NCI-H1092 (cell line): ENCODE measurements around the gene OR5B21.

ENCODE experiments used
- DNase-seq: peaks from one replicate; lab custom pipeline; 2025; lab: John Stamatoyannopoulos, UW

Gene OR5B21

DNA sequence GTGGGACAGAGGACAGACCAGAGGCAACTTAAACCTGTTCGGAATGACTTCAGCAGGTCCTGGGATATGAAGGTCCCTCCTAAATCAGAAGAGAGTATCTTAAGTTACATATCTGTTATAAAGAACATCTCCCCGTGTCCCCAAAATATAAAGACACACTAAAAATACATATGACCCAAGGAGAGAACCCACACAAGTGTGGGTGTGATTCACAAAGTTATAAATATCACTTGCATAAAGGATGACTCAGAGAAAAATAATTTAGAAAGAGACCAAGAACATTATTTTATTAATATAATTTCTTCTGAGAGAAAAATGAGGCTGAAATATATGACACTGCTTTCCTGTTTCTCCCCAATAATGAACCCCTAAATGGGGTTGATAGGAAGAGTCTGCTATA, 14.2 kb downstream of the OR5B21 start:
- DNase-seq, result no peak

DNA sequence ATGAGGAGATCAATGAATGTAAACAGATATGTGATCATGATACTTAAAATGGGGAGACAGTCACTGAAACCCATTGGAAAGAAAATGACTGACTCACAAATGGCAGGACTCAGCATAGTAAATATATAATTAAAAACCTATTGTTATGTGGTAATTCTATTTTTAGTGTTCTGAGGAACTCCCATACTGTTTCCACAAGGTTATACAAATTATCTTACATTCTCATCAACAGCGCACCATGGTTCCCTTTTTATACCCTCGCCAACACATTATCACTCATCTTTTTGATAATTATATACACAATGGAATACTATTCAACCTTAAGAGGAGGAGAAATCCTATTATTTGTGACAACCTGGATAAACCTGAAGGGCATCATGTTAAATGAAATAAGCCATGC, 17.1 kb downstream of the OR5B21 start:
- no peak for DNase-seq

DNA sequence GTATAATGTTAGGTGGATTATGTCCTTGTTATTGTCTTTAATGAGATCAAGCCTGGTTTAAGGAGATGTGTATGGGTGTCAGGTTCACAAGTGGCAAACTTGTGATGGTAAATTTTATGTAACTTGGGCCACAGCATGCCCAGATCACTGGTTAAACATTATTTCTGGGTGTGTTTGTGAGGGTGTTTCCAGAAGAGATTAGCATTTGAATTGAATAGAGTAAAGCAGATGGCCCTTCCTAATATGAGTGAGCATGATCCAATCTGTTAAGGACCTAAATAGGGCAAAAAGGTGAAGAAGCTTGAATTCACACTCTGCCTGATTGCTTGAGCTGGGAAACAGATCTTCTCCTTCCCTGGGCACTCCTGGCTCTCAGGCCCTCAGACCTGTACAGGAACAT, 20.7 kb downstream of the OR5B21 start:
- no peak for DNase-seq

DNA sequence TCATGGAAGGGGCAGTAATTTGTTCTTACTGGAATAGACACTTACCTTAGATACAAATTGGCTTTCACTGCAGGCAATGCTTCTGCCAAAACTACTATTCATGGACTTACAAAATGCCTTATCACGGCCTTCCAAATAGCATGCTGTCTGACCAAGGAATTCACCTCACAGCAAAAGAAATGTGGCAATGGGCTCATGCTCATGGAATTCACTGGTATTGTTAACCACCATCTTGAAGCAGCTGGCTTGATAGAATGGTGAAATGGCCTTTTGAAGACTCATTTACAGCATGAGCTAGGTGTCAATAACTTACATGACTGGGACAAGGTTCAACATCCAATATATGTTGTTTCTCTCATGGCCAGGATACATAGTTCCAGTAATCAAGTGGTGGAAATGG, 21.9 kb downstream of the OR5B21 start:
- no peak for DNase-seq

DNA sequence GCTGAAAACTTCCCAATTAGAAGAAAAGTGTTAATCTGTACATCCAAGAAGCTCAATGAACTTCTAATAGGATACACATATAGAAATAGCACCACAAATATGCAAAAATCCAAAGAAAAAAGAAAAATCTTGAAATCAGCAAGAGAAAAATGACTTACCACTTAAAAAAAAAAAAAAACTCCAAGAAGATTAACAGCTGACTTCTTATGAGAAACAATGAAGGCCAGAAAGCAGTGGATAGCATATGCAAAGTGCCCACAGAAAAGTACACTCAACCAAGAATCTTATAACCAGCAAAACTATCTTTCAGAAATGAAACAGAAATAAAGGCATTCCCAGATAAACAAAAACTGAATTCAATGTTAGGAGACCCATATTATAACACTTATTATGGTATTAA, 36.0 kb downstream of the OR5B21 start:
- no peak for DNase-seq

DNA sequence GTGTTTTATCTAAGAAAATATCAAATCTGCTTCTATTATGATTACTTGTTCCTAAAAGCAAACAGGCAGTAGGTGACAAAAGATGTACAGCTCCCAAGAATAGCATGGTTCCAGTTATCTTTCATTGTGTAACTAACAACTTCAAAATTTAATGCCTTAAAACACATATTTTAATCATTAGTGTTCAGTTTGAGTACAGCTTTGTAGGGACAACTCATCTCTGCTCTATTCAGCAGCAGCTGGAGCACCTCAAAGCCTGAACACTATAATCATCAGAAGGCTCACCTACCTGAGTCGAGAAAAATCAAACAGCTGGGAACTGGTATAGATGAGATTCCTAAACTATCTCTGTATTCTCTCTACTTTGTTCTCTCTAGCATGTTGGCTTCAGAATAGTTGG, 41.6 kb downstream of the OR5B21 start:
- DNase-seq, result no peak

DNA sequence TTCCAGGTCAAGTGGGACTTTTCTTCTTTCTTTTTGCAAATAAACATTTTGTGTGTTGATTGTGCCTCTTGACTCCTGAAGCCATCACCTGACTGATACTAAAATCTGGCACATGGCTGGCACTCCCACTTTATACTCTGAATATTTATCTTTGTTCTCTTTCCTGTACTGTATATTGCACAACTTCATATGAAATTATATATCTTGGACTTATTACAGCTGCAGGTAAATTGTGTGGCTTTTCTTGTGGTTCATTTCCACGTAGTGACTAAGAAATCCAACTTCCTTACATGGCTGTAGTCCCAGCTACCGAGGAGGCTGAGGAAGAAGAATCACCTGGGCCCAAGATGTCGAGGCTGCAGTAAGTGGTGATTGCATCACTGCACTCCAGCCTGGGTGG, 42.2 kb downstream of the OR5B21 start:
- no peak for DNase-seq
